MCF 10A (cell line): ENCODE measurements around the gene SLC45A1. TPM values are rescaled to one million over a fixed set of nuclear protein-coding genes. Genes with fewer than 3 reads are reported as not detected.

Experiments
- BruUV-seq: library from RNA; stranded (reverse); fragments of 400-500 nt; replicated peaks from 2 replicates; lab custom pipeline; 2021; lab: Mats Ljungman, UMichigan
- CTCF ChIA-PET: fragments of 300-600 bp; sonication (Branson Sonifier 250); formaldehyde crosslinking; extraction: SDS; loops from one replicate; lab custom pipeline; 2021; ENCODE audit warnings: antibody characterized with exemption, inconsistent platforms; lab: Yijun Ruan, JAX
- POLR2A ChIA-PET: fragments of 300-600, 350-650 bp; sonication (Branson Sonifier 250); formaldehyde crosslinking; extraction: SDS; loops from one replicate; lab custom pipeline; 2020; ENCODE audit warnings: antibody characterized with exemption, inconsistent platforms; lab: Yijun Ruan, JAX
- DNase-seq: peaks from one replicate; pipeline ENCODE4 v3.0.0-alpha.2; 2018; ENCODE audit not compliant: unreplicated experiment
- H3K27ac Mint-ChIP-seq: one replicate; pipeline ENCODE4 v1.8.0; 2022; ENCODE audit warnings: mild to moderate bottlenecking, low read depth, mixed read lengths; ENCODE audit not compliant: unreplicated experiment
- H3K27me3 Mint-ChIP-seq: one replicate; pipeline ENCODE4 v1.8.0; 2022; ENCODE audit warnings: mixed read lengths; ENCODE audit not compliant: insufficient read depth, unreplicated experiment
- H3K36me3 Mint-ChIP-seq: one replicate; pipeline ENCODE4 v1.8.0; 2022; ENCODE audit warnings: mild to moderate bottlenecking, moderate library complexity, mixed read lengths; ENCODE audit not compliant: insufficient read depth, unreplicated experiment
- H3K4me1 Mint-ChIP-seq: one replicate; pipeline ENCODE4 v1.8.0; 2022; ENCODE audit warnings: mixed read lengths; ENCODE audit not compliant: insufficient read depth, unreplicated experiment
- H3K4me3 Mint-ChIP-seq: one replicate; pipeline ENCODE4 v1.8.0; 2022; ENCODE audit warnings: mild to moderate bottlenecking, moderate library complexity, mixed read lengths; ENCODE audit not compliant: unreplicated experiment
- H3K9me3 Mint-ChIP-seq: one replicate; pipeline ENCODE4 v1.8.0; 2022; ENCODE audit warnings: mixed read lengths; ENCODE audit not compliant: unreplicated experiment
- intact Hi-C: fragments of 100-400 bp; cut with micrococcal nuclease; formaldehyde crosslinking; loops from 2 replicates; pipeline ENCODE4 v1.14.1; 2022
- total RNA-seq: library from RNA; stranded (reverse); gene quantifications from 2 replicates; pipeline ENCODE4 v1.2.3, GENCODE V29; 2022
- TF ChIP-seq, protein P1 (sequence below): fragments of 200-600 bp; IDR thresholded peaks from one replicate; pipeline ENCODE4 v1.8.0; 2022; ENCODE audit warnings: antibody characterized with exemption, mild to moderate bottlenecking; ENCODE audit not compliant: unreplicated experiment

SLC45A1 gene
- total RNA-seq, 1 experiment from 2014 or later, result 0.30 TPM

DNA sequence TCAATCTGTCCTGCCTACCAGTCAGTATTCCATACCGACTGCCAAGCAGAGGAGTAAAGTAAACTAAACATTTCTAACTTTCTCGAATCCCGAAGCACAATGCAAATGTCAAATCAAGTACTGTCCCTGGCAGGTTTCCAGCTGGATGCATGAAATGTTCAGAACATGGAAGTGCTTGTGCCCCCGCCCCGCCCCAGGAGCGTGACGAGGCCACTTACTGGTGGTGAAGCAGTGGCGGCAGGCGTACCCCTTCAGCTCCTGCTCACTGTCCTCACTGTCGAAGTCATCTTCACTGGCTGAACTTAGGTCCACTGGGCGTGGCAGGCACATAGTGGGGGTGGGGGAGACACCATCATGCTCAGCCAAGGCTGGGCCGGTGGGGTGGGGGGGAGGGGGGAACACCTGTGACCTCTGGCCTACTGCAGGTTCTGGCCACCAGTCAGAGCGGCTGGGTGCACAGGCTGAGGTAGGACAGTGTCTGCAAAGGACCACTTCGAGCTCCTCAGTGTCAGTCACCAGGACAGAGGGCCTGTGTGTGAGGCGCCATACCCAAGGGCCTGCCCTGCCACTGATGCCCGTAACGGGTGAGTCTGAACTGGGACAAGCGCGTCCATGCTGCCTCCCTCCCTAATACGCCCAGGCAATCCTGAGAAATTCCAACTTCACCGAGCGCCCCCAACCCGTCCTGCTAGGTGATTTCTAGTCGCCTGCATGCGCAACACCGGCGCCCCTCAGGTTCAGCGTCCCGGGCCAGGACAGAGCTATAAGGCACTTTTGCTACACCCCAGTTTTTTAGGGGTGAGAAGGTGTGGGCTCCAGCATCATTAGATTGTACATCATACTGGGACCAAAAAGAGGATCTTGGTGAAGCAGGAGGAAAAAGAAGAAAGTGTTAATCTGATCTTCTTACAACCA lies 46.9 kb downstream of the SLC45A1 start:
- H3K27ac Mint-ChIP-seq, result no peak overlapping the region
- H3K4me1 Mint-ChIP-seq, result no peaks in the 10 kb centered on the region
- no peak overlapping the region for H3K4me3 Mint-ChIP-seq
- no peak for DNase-seq
- H3K36me3 Mint-ChIP-seq, result peaks cover 46% of the 10 kb centered on the region
- no TSS peak for BruUV-seq
- TF ChIP-seq, protein P1, sequence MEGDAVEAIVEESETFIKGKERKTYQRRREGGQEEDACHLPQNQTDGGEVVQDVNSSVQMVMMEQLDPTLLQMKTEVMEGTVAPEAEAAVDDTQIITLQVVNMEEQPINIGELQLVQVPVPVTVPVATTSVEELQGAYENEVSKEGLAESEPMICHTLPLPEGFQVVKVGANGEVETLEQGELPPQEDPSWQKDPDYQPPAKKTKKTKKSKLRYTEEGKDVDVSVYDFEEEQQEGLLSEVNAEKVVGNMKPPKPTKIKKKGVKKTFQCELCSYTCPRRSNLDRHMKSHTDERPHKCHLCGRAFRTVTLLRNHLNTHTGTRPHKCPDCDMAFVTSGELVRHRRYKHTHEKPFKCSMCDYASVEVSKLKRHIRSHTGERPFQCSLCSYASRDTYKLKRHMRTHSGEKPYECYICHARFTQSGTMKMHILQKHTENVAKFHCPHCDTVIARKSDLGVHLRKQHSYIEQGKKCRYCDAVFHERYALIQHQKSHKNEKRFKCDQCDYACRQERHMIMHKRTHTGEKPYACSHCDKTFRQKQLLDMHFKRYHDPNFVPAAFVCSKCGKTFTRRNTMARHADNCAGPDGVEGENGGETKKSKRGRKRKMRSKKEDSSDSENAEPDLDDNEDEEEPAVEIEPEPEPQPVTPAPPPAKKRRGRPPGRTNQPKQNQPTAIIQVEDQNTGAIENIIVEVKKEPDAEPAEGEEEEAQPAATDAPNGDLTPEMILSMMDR, result no peak
- H3K9me3 Mint-ChIP-seq, result no peaks in the 10 kb centered on the region
- intact Hi-C loops, result no loop called here
- ChIA-PET CTCF (interaction anchor here (0.6 to 1.7 kb wide), 2 partner anchors 14 to 360 kb away, joined by 4 read pairs; no protein-coding TSS in a partner anchor), POLR2A (interaction anchor here (0.6 kb wide), 2 partner anchors 58 to 345 kb away, joined by 3 read pairs; no protein-coding TSS in a partner anchor)
- no peaks in the 10 kb centered on the region for H3K27me3 Mint-ChIP-seq

DNA sequence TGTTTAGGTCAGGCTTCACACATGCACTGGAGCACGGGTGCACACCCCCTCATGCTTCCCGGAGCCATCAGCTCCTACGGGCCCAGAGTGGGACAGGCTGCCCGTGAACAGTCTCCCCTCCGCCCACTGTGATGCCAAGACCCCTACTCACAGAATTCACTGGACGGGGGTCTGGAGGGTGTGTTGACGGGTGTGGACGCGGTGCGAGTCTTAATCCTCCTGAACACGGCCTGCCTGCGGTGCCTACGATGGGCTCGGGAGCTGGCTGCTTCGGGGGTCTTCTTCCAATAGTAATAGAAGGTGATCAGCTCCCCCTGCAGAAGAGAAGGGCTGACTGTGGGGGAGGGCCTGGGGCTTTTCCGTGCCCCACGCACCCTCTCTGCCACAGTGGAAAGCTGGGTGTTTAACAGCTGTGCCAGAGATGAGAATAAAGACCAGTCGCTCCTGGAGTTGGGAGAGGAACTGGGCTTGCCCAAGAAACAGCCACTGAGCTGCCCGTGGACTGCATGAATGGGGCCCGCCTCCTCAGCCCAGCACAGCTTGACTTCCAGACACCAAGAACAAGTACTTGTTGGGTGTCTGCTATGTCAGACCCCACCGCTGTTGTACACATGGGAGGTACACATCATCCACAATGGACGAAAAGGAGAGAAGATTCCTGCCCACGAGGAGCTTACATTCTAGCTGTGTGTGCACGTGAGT lies 47.9 kb downstream of the SLC45A1 start:
- TF ChIP-seq, protein P1, result no peak
- Mint-ChIP-seq H3K4me3 (no peak overlapping the region), H3K36me3 (peaks cover 50% of the 10 kb centered on the region), H3K9me3 (no peaks in the 10 kb centered on the region), H3K27ac (no peak overlapping the region), H3K4me1 (peaks cover 6% of the 10 kb centered on the region), H3K27me3 (no peaks in the 10 kb centered on the region)
- no peak for DNase-seq
- intact Hi-C loops, result no loop called here
- ChIA-PET POLR2A (no interaction called here), CTCF (interaction anchor here (0.6 kb wide), 1 partner anchor 359 kb away, joined by 4 read pairs; no protein-coding TSS in a partner anchor)
- no TSS peak for BruUV-seq

GRCh38 chr1:8367571-8368194 lies 49.8 kb downstream of the SLC45A1 start:
- intact Hi-C loops, result no loop called here
- Mint-ChIP-seq H3K27ac (no peak overlapping the region), H3K9me3 (no peaks in the 10 kb centered on the region), H3K27me3 (no peaks in the 10 kb centered on the region), H3K36me3 (peaks cover 37% of the 10 kb centered on the region), H3K4me1 (peaks cover 9% of the 10 kb centered on the region), H3K4me3 (no peak overlapping the region)
- ChIA-PET CTCF (interaction anchor here (0.9 kb wide), 1 partner anchor 361 kb away, joined by 4 read pairs; no protein-coding TSS in a partner anchor), POLR2A (interaction anchor here (0.6 kb wide), 1 partner anchor 501 kb away, joined by 6 read pairs; no protein-coding TSS in a partner anchor)
- BruUV-seq, result no TSS peak
- DNase-seq, result no peak
- TF ChIP-seq, protein P1, result no peak
